HUDEP-2 (cell line): ENCODE measurements around the gene GAL.

Experiments used
- DNase-seq, 76 experiments: peaks; one replicate each; lab custom pipeline; 2025; ENCODE audit not compliant: unreplicated experiment in 76 of 76; lab: John Stamatoyannopoulos, UW

GAL gene

GRCh38 chr11:68704887-68705286, 20.5 kb downstream of the GAL start:
- DNase-seq, result no peak

DNA sequence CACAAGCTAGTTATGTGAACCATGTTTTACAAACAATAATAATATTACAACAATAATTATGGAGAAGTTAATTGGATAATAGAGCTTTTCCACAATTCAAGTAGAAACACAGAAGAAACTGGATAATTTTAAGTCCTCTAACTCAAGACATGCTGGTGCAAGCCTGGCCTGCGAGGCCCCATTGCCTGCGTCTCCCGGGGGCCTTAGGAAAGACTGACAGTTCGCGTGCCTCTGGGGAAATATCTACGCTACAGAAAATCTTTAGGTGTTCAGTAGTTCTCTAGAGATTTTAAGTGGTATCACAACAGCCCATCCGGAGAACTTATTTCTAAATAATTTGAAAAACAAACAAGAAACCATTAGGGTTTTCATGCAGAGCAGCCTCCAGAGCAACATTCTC, 23.2 kb downstream of the GAL start:
- no peak for DNase-seq

DNA sequence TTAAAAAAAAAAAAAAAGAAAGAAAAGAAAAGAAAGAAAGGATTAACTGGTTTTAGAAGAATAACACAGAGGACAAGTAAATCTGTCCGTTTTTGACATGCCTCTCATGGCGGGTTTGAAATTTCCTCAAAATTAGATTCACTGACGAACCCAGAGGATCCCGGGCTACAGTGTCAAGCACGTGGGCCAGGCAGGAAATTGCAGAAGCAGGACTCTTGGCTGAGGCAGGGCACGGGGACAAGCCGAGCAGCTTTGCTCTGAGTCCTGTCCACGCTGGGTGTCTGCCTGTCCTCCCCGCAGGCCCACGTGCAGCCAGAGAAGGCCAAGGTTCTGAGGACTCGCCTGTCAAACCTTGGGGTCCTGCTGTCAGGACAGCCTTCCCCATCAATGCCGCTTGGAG, 24.7 kb downstream of the GAL start:
- no peak for DNase-seq

DNA sequence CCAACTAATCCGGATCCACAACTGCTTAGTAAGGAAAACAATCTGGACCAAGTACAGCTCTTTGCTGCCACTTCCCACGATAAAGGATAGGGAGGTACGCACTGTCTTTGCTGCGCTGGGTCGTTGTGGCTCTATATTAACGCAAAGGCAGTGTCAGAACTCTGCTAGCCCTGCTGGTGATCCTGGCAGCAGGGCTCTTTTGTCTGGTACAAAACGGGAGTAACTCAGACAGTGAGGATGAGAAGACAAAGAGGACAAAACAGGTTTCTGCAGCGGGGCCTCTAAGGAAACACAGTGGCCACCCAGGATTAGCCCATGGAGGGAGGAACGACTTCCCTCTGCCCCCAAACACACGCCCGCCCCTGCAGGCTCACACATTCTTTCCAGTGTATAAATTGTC, 26.1 kb downstream of the GAL start:
- no peak for DNase-seq

DNA sequence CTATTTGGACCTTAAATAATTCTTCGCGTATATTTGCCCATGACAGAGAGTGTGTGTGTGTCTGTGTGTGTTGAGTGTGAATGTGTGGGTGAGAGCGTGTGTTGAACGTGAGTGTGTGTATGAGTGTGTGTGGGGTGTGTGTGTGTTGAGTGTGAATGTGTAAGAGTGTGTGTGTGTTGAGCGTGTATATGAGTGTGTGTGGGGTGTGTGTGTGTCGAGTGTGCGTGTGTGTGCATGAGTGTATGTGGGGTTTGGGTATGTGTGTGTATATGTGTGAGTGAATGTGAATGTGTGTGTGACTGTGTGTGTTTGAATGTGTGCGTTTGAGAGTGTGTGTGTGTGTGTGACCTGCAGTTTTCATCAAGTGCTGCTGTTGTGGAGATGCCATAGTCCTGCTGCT, 26.8 kb downstream of the GAL start:
- no peak for DNase-seq

DNA sequence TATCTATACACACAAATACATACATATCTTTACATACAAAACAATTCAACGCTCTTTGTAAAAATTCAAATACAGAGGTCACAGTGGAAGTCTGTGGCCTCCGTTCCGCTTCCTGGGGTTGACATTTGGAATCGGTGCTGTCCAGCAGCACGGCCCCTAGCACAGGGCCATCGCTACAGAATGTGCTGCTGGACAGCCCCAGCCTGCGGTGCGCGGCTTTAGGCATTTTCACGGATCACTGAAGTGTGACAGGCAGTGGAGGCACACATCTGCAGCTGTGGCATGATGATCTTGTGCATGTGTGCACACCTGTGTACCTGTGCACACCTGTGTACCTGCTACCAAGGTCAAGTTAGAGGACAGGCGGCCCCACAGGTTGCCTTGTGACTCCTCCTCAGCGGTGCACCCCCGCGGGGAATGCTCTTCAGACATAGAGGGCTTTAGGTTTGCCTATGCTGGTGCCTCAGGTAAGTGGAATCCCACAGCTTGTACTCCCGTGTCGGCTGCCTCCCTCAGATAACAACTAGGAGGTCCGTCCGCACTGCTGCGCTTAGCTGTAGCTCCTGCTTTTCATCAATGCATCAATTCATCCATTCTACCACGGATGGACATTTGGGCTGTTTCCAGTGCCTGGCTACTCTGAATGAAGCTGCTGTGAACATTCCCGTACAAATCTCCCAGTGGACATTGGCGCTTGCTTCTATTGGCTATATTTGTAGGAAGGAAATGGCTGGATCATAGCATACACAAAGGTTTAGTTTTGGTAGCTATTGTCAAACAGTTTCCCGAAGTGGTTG, 29.9 kb downstream of the GAL start:
- no peak for DNase-seq

- no peak for DNase-seq
These were observed 31.2 kb downstream of the GAL start for GRCh38 chr11:68715456-68716122.

DNA sequence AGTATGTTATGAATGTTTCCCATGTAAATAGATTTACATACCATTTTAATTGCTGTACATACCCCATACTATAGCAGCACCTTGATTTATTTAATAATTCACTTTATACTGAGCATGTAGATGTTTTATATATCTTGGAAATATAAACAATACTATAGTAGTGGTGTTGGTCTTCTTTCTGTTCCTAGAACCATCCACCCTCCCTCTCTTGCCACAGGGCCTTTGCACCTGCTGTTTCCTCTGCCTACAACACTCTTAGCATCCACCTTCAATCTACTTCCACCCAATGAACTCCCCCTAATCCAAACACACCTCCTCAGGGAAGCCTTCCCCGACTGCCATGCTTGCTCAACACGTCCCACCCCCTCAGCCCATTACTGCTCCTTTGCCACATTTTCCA, 36.7 kb downstream of the GAL start:
- no peak for DNase-seq

DNA sequence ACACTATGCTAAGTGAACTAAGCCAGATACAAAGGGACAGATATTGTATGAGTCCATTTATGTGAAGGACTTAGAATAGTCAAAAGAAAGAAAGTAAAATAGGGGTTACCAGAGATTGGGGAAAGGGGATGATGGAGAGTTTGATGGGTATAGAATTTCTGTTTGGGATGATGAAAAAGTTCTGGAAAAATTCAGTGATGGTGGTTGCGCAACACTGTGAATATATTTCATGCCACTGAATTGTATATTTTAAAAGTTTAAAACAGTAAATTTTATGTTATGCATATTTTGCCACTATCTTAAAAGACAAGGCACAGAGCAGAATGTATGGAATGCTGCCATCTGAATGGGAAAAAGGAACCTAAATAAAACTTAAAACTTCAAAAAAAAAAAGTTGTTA, 37.8 kb downstream of the GAL start:
- no peak for DNase-seq

GRCh38 chr11:68724293-68724692, 39.9 kb downstream of the GAL start:
- DNase-seq, result no peak

DNA sequence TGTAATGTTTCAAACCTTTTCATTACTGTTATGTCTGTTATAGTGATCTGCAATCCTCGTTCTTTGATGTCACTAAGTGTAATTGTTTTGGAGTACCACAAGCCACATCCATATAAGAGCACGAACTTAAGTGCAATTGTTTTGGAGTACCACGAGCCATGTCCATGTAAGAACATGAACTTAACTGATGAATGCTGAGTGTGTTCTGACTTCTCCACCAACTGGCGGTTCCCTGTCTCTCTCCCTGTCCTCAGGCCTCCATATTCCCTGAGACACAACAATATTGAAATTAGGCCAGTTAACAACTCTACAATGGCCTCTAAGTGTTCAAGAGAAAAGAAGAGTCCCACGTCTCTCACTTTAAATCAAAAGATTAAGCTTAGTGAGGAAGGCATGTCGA, 43.4 kb downstream of the GAL start:
- DNase-seq, result peak in 1 of 76 experiments; percentile 6

DNA sequence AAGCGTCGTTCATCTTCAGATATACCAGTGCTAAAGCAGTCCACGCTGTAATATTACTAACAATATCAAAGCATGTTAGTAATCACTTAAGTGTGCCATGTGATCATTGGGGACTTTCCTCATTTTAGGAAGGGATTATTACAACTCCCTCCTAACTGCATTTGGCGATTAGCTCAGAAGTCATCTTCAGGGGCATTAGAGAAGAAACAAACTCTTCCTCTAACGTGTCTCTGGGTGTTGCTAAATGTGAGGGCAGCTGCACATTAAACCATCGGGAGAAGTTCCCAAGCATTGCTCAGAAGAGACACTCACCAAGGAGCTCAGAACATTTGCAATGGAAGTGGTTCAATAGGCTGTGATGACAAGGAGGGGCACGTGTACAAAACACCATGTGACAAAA, 49.8 kb downstream of the GAL start:
- no peak for DNase-seq

DNA sequence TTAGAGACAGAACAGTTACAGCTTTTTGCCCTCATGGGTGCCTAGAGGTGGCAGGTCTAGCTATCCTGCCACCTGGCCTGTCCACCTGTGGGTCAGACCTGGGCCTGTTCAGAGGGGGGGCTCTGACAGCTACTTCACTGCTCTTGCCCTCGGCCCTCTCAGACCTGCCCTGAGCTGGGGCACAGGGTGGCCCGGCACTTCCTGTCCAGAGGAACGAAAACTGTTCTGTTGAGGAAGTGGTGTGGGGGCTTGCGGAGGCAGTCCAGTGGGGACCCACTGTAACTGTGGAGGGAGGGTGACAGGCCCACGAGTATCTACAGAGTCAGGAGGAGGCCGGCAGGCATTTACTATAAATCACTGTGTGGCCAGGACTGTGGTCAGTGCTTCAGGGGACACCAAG, 50.8 kb downstream of the GAL start:
- DNase-seq, result no peak

- no peak for DNase-seq
These were observed 51.3 kb downstream of the GAL start for GRCh38 chr11:68735646-68736045.
